HG03066 (cell line): Measurements from ENCODE around the gene POLK.
"Not testable (repeated sequence)": the region's sequence is repeated elsewhere in the genome, so short reads cannot be mapped to it uniquely, and the experiment has no call there.

Experiments
- ATAC-seq: cut with Tn5 transposase; IDR thresholded peaks from one replicate; pipeline ENCODE4 v1.9.1; 2021; ENCODE audit warnings: low read depth; ENCODE audit not compliant: unreplicated experiment

The POLK gene

DNA sequence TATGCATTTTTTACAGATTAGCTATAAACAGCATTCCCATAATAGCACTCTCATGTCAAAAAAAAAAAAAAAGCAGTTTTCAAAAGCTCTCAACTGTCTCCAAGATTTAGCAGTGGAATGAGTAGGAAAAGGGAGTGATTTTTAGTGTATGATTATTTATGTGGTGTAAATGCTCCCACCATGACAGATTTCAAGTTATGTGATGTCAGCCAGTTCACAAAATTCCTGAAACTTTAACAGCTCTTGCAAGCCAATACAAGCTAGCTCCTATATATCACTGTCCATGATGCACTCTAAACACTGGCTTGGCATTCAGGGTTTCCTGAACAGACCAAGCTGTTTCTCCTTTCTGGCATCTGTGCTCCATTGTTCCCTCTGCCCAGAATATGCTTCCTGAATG is 91.7 kb downstream of the POLK start:
- ATAC-seq, result no peak

DNA sequence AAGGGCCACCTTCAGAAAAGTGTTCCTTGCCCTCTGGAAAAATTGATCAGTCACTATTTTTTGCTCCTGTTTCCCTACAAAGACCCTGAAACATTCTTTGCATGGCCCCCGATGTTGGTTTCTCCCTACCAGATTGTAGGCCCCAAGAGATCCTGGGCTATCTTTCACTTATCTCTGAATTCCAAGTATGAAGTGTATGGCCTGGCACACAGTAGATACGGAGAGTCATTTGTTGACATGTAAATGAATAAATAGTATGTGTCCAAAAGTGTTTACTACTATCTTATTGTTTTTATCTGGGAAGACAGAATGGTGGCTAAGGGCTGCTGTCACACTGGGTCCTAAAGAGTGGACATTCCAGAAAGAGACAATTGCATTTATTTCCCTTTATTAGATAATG is 92.1 kb downstream of the POLK start:
- no peak for ATAC-seq

DNA sequence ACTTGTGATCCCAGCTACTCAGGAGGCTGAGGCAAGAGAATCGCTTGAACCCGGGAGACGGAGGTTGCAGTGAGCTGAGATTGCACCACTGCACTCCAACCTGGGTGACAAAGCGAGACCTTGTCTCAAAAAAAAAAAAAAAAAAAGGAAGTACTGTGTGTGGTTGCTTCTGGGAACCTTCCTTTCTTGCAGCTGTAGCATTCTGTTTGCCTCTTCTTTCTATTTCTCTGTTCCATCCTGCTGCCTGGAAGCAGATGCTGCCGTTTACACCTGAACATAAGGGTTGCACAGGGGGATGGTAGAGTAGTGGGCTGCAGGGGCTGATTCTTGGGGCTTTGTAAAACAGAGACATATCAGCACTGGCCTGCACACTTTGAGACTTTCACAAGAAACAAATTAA is 95.7 kb downstream of the POLK start:
- not testable (repeated sequence) for ATAC-seq

DNA sequence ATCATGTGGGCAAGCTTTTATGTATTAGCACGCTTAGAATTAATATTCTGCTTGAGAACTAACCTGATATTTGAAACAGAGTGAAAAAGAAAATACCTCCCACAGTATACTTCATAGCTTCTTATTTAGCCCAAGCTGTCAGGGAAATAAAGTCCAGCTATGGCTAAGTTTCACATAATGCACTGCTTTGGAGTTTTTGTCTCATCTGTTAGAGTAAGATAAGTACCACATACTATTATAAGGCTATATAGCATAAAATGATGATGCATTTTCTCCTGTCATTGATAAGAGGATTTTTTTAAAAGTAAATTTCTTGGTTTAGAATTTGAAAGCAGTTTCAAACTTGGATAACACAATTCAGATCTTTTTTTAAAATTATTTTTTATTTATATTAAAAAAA is 97.2 kb downstream of the POLK start:
- ATAC-seq, result no peak

DNA sequence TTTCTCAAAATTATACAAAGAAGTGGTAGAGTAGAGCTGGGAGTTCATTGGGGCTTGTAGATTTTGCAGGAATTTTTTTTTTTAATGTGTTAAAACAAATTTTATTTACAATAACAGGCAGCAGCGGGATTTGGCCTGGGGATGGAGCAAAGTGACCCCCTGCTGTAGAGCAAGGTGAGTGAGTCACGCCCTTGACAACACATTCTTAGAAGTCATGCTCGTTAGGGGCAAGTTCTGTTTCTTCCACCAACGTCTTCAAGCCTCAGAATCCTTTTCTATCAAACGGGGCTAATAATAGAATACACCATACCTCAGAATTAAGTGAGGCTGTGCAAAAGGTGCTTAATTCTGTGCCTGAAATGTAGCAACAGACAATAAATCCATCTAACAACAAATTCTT is 98.5 kb downstream of the POLK start:
- no peak for ATAC-seq

DNA sequence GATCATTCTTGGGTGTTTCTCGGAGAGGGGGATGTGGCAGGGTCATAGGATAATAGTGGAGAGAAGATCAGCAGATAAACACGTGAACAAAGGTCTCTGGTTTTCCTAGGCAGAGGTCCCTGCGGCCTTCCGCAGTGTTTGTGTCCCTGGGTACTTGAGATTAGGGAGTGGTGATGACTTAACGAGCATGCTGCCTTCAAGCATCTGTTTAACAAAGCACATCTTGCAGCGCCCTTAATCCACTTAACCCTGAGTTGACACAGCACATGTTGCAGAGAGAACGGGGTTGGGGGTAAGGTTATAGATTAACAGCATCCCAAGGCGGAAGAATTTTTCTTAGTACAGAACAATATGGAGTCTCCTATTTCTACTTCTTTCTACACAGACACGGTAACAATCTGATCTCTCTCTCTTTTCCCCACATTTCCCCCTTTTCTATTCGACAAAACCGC is 99.2 kb downstream of the POLK start:
- ATAC-seq, result not testable (repeated sequence)

DNA sequence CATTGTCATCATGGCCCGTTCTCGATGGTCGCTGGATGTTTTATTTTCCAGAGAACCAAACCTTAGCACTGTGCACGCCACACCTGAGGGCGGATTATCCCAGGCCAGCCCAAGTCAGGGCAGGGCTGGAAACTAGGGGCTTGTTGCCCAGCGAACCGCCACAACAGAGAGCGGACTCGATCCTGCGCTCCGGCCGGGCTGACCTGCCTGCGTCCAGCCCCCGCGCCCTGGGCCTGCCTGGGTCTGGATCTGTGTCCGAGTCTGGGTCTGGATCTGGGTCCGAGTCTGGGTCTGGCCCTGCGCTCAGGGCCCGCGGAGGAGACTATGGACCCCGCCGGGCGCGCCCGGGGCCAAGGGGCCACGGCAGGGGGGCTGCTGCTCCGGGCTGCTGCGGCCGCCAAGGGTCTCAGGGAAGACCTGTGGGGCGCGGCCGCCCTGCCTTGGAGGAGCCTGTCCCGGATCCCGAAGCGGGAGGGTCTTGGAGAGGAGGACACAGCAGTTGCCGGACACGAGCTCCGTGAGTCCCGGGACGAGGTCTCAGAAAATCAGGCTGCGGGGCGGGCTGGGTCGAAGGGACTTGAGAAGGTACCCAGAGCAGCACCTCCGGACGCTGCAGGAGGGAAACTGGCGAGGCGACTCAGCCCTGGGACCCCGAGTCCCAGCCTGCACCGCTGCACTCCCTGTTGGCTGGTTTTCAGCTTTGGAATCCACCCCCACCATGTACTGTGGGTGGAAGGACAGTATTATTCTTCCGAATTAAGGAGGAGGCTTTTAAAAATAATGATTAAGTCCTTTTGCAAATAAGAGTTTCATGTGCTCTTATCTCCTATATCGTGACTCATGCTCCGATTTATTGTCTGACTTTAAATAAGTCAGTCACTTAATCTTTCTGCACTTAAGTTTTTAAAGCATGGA is 99.9 kb downstream of the POLK start, which contains the start of gene ANKDD1B:
Gene ANKDD1B, plus strand, starts transcription at position 143 of the 915 bp plus-strand sequence. Its CDS starts 182 bp downstream, at position 325.
- ATAC-seq, result no peak

DNA sequence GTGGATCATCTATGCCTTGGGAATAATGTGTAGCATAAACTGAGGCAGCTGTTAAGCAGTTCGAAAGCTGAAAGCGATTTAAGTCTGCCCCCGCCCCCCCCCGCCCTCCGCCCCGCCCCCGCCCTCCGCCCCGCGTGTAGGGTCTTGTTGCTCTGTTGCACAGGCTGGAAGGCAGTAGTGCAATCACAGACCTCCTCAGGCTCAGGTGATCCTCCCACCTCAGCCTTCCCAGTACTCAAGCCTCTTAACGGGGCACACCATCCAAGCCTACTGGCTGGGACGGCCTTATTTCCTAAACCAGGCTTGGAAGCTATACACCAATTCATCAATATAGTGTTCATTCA is 100.5 kb downstream of the POLK start:
- no peak for ATAC-seq

DNA sequence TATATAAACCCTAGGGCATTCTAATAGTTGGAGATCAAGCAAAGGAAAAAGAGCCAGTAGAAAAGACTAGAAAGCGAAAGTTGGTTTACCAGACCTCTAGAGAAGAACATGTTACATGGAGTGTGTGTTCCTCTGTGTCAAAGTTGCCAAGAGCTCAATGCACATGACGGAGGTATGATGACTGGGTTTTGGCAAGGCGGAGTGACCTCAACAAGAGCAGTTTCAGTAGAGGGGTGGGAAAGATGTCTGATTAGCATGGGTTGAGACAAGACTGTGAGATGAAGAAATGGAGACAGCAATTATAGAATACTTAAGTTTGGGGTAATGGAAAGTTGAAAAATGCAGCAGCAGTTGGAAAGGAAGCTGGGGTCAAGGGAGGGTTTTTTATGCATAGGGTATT is 101.2 kb downstream of the POLK start:
- ATAC-seq, result no peak

DNA sequence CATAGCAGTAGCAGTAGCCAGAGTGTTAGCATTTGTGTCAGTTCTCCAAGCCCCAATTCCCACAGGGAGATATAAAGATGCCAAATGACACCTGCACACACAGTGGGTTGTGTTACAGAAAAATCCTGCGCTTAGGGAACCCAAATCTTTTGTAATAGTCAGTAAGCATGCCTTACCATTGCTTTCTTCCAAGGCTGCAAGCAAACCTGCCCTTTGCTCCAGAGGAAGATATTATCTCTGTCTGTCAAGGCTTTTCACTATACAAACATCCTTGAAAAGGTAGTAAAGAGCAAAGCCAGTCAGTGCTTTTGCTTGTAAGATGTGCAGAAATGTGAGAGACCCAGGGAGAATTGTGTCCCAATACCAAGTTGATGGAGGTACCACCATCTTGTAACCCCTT is 102.5 kb downstream of the POLK start:
- no peak for ATAC-seq

DNA sequence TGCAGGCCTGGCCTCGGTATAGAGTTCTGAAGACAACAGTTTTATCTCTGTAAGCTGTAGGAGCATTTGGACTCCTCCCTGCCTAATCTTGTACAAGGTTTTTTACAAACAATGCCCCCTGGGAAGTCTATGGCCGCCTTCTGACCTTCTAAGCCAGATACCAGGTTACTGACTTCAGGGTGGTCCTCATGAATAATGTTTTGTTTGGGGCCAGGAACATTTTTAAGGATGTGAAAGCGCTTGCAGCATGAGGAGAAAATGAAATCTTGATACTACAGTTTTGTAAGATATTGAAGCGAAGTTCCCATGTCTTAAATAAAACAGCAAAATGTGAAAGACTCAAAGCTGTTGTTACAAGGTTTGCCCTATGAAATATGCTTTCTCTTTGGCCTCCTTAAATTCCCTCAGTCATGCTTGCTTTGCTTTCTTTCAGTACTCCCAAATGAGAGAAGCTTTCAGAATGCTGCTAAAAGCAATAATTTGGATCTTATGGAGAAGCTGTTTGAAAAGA is 104.7 kb downstream of the POLK start:
- no peak for ATAC-seq

DNA sequence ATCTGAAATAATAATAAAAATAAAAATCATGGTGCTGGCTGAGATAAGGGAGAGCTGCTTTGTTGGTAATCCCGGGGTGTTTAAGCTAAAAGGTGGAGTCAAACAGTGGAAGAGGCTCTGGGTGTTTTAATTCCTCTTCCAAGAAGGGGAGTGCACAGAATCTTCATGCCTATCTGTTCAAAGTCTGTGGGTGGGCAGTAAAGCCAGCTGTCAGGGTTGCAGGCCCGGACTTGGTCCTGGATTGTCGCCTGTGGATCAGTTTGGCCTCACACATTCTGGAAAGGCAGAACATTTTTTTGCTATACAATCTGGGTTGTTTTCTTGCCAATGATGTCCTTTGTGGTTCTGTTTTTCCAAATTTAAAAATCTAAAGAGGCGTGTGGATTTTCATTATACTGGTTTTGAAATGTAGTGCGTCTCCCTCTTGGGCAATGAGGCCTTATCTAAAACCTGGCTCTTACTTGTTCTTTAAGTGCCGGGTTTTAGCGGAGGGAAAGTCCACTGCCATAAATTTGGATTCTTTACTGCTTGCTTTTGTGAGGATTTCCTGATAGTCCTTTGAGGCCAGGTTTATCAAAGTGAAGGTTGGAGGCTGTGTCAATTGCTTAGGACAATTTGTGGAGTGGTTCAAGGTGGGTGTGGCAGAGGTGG is 105.4 kb downstream of the POLK start:
- ATAC-seq, result no peak

DNA sequence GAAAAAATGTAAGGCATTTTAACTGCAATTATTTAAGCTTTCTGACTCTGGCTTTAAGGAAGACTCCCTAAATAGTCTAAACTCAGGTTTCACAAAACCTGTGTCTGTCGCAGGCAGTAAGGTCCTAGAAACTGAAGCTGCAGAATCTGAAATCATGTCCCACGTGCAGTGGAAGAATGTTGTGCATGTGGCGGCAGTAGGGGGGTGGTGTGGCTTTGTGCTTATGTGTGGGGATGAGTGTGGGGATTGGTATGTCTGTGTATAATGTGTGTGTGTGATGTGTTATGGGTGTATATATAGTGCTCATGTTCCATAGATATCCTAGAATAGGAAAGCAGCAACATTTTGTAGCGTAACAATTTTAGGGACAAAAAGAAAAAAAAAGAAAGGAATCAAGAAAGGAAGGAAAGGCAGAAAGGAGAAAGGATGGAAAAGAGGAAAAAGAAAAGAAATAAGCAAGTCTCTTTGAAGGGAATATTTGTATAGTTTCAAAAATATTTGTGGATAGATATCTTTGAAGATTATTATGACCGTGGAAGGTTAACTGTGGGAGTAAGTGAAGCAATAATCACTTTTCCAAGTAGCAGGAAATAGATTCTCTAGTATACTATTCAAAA is 106.2 kb downstream of the POLK start:
- no peak for ATAC-seq

DNA sequence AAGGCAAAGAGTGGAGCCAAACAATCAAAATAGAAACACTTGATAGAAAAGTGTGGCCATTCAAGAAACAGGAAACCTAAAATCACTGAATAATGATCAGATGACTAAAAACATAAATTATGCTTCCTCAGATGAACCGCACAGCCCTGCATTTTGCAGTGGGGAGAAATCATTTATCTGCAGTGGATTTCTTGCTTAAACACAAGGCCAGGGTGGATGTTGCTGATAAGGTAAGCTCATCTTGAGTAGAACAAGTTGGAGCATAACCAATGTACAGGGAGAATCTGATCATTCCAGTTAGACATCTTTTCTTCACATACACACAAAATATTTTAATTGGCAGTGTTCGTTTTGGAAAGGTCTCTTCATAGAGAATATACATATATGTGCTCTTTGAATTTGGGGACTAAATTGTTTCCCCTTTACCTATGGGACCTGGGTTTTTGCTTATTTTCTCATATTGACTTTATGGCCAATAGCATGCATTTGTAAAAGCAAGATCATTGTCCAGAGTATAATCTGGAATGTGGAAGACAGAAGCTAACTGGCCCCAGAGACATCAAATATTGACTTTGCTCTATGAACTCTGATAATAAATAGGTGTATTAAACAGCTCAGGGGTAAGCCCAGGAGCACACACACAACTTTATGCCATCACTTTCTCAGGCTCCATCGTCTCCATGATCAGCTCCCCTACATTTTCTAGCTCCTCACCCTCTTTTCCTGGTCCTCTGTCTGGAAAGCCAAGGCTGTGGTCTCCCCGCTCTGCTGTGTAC is 108.7 kb downstream of the POLK start:
- no peak for ATAC-seq

DNA sequence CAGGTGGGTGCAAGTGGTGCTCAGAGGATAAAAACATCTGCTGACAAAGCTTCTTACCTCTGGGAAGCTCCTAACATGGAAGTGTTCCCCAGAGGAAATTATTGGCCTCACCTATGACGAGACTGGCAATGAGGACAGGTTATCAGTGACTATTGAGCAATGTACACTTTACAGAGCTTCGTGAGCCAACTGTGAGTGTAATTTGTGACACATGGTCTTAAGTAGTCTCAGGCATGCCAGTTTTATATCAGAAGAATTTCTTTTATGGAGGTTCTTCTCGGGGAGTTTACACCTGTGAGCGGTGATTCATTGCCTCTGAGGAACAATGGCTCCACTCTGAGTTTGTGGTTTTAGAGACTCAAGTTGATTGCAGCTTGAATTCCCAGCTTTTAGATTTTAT is 110.9 kb downstream of the POLK start:
- no peak for ATAC-seq

DNA sequence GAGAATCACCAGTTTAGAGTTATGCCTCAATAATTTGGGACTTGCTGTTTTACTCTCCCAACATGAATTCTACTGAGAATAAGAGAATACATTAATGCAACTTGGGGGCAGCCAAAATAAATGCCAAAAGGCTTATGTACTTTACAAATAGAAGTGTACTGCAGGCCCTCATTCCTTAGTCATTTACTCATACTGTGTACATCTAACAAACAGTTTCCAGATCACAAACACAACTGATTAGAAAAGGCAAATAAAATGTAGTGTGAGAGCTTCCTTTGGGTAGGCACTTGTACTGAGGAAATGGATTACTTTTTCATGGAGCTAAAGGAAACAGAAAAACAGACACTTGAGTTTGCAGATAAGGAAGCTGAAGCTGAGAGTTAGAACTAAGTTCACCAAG is 112.2 kb downstream of the POLK start:
- no peak for ATAC-seq

DNA sequence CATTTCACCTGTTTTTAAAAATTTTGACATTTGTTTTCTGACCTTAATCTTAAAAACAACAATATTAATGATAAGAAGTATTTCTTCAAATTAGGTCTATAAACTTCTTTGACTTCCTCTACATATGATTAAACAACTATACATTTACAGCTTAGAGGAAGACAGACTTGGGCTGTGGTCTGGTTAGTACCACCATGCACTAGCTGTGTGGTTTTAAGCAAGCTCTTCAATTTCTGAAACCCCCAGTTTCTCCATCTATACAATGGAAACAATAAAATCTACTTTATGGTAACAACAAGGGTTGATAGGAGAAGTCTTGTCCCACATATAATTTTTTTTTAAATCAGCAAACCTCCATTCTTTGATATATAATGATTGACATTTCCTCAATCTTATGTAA is 115.3 kb downstream of the POLK start:
- ATAC-seq, result no peak

DNA sequence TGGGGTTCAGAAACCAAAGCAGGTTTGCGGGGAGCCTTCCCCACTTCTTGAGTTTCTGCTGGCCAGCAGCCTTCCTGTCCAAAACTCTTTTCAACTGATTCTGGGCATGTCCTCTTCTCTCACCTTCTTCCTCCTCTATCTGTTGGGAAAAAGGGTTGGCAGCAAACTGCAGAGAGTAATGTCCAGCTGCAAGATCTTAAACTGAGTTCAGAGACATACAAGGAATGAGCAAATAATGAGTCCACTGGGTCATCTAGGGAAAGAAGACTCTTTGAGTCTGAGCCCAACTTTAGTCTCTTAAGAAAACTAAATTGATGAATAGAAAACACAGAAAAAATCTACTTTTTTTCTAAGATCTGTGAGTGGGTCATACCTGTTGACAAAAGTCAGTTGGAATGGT is 116.1 kb downstream of the POLK start:
- no peak for ATAC-seq

DNA sequence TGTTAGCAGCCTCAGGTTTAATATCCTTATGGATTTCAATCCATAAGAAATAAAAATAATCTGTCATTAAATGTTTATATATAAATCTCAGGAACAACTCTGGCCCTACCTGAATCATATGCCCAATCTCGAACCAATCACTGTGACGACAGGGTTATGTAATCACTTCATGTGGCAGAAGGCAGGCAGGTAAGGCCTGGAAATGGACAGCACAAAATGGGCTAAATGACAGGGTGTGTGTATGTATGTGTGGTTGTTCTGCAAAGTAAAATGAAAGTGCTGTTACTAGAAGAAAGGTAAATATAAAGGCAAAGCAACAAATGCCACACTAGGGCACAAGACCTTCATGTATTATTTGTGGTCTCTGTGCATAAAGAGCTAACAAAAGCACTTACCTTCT is 119.2 kb downstream of the POLK start:
- ATAC-seq, result no peak

DNA sequence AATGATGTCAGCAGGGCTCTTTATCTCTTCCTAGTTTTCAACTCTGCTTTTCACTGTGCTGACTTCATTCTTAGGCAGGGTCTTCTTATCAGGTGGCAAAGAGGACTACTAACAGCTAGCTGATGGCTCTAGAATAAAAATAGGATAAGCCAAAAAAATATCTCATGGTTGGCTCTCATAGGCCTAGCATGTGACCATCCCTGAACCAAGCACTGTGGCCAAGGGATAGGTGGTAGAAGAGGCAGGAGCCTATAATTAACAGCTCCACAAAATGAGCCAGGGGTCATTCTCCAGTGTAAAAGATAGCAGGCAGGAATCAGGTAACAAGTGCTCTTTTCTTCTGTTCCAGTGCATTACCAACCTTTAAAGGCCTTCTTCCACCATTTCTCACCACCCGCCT is 120.6 kb downstream of the POLK start:
- no peak for ATAC-seq

DNA sequence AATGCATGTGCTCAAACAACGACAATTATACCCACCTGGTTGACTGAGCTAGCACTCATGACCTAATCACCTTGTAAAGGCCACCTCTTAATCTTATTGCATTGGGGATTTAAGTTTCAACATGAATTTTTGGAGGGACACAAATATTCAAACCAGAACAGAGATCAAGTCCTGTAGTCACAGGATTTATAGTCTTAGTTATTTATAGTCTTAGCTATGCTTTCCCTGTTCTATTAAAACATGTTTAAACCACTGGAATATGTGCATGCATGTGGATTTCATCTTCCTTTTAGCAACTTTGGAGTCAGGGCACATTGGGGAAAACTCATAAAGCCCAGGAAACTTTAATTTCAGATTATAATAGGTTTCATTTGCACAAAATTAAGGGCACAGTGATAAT is 126.3 kb downstream of the POLK start:
- ATAC-seq, result no peak
